ENCODE results near the gene CHRM4.

- no peak for TF ChIP-seq GATA2 (IDR thresholded peaks at IDR 0.05; ENCODE audit: low read depth, low read length)
- TF ChIP-seq GATA3 (IDR thresholded peaks at IDR 0.05; ENCODE audit: low read depth, low read length), result no peak
Observed at GRCh38 chr11:46338636-46338987, 53.0 kb downstream of the CHRM4 start.

Measured in SH-SY5Y (cell line).